ENCODE measurements around the gene DNASE2B. TPM values are rescaled to one million over a fixed set of nuclear protein-coding genes. Genes with fewer than 3 reads are reported as not detected.
A peak's percentile ranks its signal among the peaks of the same experiment; 100 is the strongest.

The DNASE2B gene
- total and polyA plus RNA-seq, 9 donors = 0.09 to 0.18 (median 0.15) TPM; not detected in 4

- Histone ChIP-seq H3K27ac (ENCODE audit: low read length) (no peak overlapping the region), H3K27me3 (ENCODE audit: control insufficient read depth, insufficient read depth, low read length) (no peaks in the 10 kb centered on the region), H3K36me3 (ENCODE audit: control insufficient read depth, insufficient read depth, low read length) (no peaks in the 10 kb centered on the region), H3K4me3 (ENCODE audit: low read length) (no peak overlapping the region), H3K9me3 (replicated peaks; ENCODE audit: control insufficient read depth, low read depth, low read length) (no peaks in the 10 kb centered on the region), H3K4me1 (ENCODE audit: control insufficient read depth, insufficient read depth, low read length) (peaks cover 14% of the 10 kb centered on the region)
- WGBS (ENCODE audit: insufficient coverage) = 33% methylated on average over 2 of the region's 2 CpGs
- DNase-seq = peak; percentile 28
These were observed 24.7 kb upstream of the DNASE2B start for GRCh38 chr1:84373436-84374141.

- DNase-seq = peak; percentile 74
- Histone ChIP-seq H3K4me1 (ENCODE audit: control insufficient read depth, insufficient read depth, low read length) (peaks cover 14% of the 10 kb centered on the region), H3K36me3 (ENCODE audit: control insufficient read depth, insufficient read depth, low read length) (no peaks in the 10 kb centered on the region), H3K27ac (ENCODE audit: low read length) (peak overlapping the region; percentile 66), H3K9me3 (replicated peaks; ENCODE audit: control insufficient read depth, low read depth, low read length) (no peaks in the 10 kb centered on the region), H3K4me3 (ENCODE audit: low read length) (no peak overlapping the region), H3K27me3 (ENCODE audit: control insufficient read depth, insufficient read depth, low read length) (no peaks in the 10 kb centered on the region)
- WGBS (ENCODE audit: insufficient coverage) = no CpG with 5 or more reads among the region's 5 CpGs
These were observed 23.1 kb upstream of the DNASE2B start for GRCh38 chr1:84374991-84375696.

GRCh38 chr1:84376000-84376910 lies 22.0 kb upstream of the DNASE2B start:
- H3K27me3 ChIP-seq (ENCODE audit: control insufficient read depth, insufficient read depth, low read length) = no peaks in the 10 kb centered on the region
- H3K4me1 ChIP-seq (ENCODE audit: control insufficient read depth, insufficient read depth, low read length) = peaks cover 14% of the 10 kb centered on the region
- no peak overlapping the region for H3K4me3 ChIP-seq (ENCODE audit: low read length)
- H3K27ac ChIP-seq (ENCODE audit: low read length) = peak overlapping the region; percentile 66
- WGBS (ENCODE audit: insufficient coverage) = 36% methylated on average over 5 of the region's 7 CpGs
- H3K36me3 ChIP-seq (ENCODE audit: control insufficient read depth, insufficient read depth, low read length) = no peaks in the 10 kb centered on the region
- DNase-seq = peak; percentile 81
- no peaks in the 10 kb centered on the region for H3K9me3 ChIP-seq (replicated peaks; ENCODE audit: control insufficient read depth, low read depth, low read length)

GRCh38 chr1:84377480-84378095 lies 20.7 kb upstream of the DNASE2B start:
- no peaks in the 10 kb centered on the region for H3K9me3 ChIP-seq (replicated peaks; ENCODE audit: control insufficient read depth, low read depth, low read length)
- no peaks in the 10 kb centered on the region for H3K27me3 ChIP-seq (ENCODE audit: control insufficient read depth, insufficient read depth, low read length)
- peak overlapping the region; percentile 29 for H3K27ac ChIP-seq (ENCODE audit: low read length)
- H3K36me3 ChIP-seq (ENCODE audit: control insufficient read depth, insufficient read depth, low read length) = no peaks in the 10 kb centered on the region
- H3K4me3 ChIP-seq (ENCODE audit: low read length) = no peak overlapping the region
- WGBS (ENCODE audit: insufficient coverage) = 29% methylated on average over 1 of the region's 3 CpGs
- peaks cover 14% of the 10 kb centered on the region for H3K4me1 ChIP-seq (ENCODE audit: control insufficient read depth, insufficient read depth, low read length)
- peak; percentile 94 for DNase-seq

GRCh38 chr1:84379138-84379916 lies 19.0 kb upstream of the DNASE2B start:
- Histone ChIP-seq H3K27ac (ENCODE audit: low read length) (no peak overlapping the region), H3K4me1 (ENCODE audit: control insufficient read depth, insufficient read depth, low read length) (peaks cover 14% of the 10 kb centered on the region), H3K9me3 (replicated peaks; ENCODE audit: control insufficient read depth, low read depth, low read length) (no peaks in the 10 kb centered on the region), H3K4me3 (ENCODE audit: low read length) (no peak overlapping the region), H3K27me3 (ENCODE audit: control insufficient read depth, insufficient read depth, low read length) (no peaks in the 10 kb centered on the region), H3K36me3 (ENCODE audit: control insufficient read depth, insufficient read depth, low read length) (no peaks in the 10 kb centered on the region)
- DNase-seq = peak; percentile 40
- WGBS (ENCODE audit: insufficient coverage) = 17% methylated on average over 3 of the region's 4 CpGs

- no peak for DNase-seq
- Histone ChIP-seq H3K4me1 (ENCODE audit: control insufficient read depth, insufficient read depth, low read length) (peaks cover 12% of the 10 kb centered on the region), H3K27ac (ENCODE audit: low read length) (no peak overlapping the region), H3K4me3 (ENCODE audit: low read length) (no peak overlapping the region), H3K27me3 (ENCODE audit: control insufficient read depth, insufficient read depth, low read length) (no peaks in the 10 kb centered on the region), H3K9me3 (replicated peaks; ENCODE audit: control insufficient read depth, low read depth, low read length) (no peaks in the 10 kb centered on the region), H3K36me3 (ENCODE audit: control insufficient read depth, insufficient read depth, low read length) (no peaks in the 10 kb centered on the region)
- no CpG with 5 or more reads among the region's 1 CpG for WGBS (ENCODE audit: insufficient coverage)
These were observed 18.4 kb upstream of the DNASE2B start for GRCh38 chr1:84379917-84380180.

- Histone ChIP-seq H3K9me3 (replicated peaks; ENCODE audit: control insufficient read depth, low read depth, low read length) (no peaks in the 10 kb centered on the region), H3K36me3 (ENCODE audit: control insufficient read depth, insufficient read depth, low read length) (no peaks in the 10 kb centered on the region), H3K4me1 (ENCODE audit: control insufficient read depth, insufficient read depth, low read length) (peaks cover 7% of the 10 kb centered on the region), H3K27ac (ENCODE audit: low read length) (no peak overlapping the region), H3K4me3 (ENCODE audit: low read length) (no peak overlapping the region), H3K27me3 (ENCODE audit: control insufficient read depth, insufficient read depth, low read length) (no peaks in the 10 kb centered on the region)
- 92% methylated on average over 2 of the region's 3 CpGs for WGBS (ENCODE audit: insufficient coverage)
- DNase-seq = no peak
These were observed 16.2 kb upstream of the DNASE2B start for GRCh38 chr1:84382127-84382526.

GRCh38 chr1:84385347-84385746 lies 12.9 kb upstream of the DNASE2B start:
- Histone ChIP-seq H3K9me3 (replicated peaks; ENCODE audit: control insufficient read depth, low read depth, low read length) (no peaks in the 10 kb centered on the region), H3K36me3 (ENCODE audit: control insufficient read depth, insufficient read depth, low read length) (no peaks in the 10 kb centered on the region), H3K27ac (ENCODE audit: low read length) (no peak overlapping the region), H3K4me3 (ENCODE audit: low read length) (no peak overlapping the region), H3K27me3 (ENCODE audit: control insufficient read depth, insufficient read depth, low read length) (no peaks in the 10 kb centered on the region), H3K4me1 (ENCODE audit: control insufficient read depth, insufficient read depth, low read length) (no peaks in the 10 kb centered on the region)
- no CpG with 5 or more reads among the region's 1 CpG for WGBS (ENCODE audit: insufficient coverage)
- no peak for DNase-seq

- no peaks in the 10 kb centered on the region for H3K36me3 ChIP-seq (ENCODE audit: control insufficient read depth, insufficient read depth, low read length)
- 88% methylated on average over 3 of the region's 5 CpGs for WGBS (ENCODE audit: insufficient coverage)
- H3K4me3 ChIP-seq (ENCODE audit: low read length) = no peak overlapping the region
- no peaks in the 10 kb centered on the region for H3K9me3 ChIP-seq (replicated peaks; ENCODE audit: control insufficient read depth, low read depth, low read length)
- no peak for DNase-seq
- H3K27ac ChIP-seq (ENCODE audit: low read length) = no peak overlapping the region
- no peaks in the 10 kb centered on the region for H3K27me3 ChIP-seq (ENCODE audit: control insufficient read depth, insufficient read depth, low read length)
- H3K4me1 ChIP-seq (ENCODE audit: control insufficient read depth, insufficient read depth, low read length) = no peaks in the 10 kb centered on the region
These were observed 11.4 kb upstream of the DNASE2B start for GRCh38 chr1:84386716-84387479.
